GM18505 (cell line): ENCODE results near the gene SPART.

ENCODE experiments used
- ATAC-seq: cut with Tn5 transposase; IDR thresholded peaks from one replicate; pipeline ENCODE4 v1.9.1; 2021; ENCODE audit not compliant: unreplicated experiment
- POLR2A ChIP-seq: IDR thresholded peaks from 4 replicates; pipeline ENCODE4 v1.6.1; 2011; ENCODE audit warnings: borderline replicate concordance; ENCODE audit not compliant: insufficient read depth, insufficient read length; ENCODE audit errors: extremely low read depth

The SPART gene

GRCh38 chr13:36282821-36283432 is 63.3 kb downstream of the SPART start:
- no peak for ATAC-seq

GRCh38 chr13:36275190-36276002 is 70.8 kb downstream of the SPART start:
- TF ChIP-seq POLR2A: no peak
- no peak for ATAC-seq

More at GRCh38 chr13:36282821-36283432, 63.3 kb downstream of the SPART start:
- no peak for TF ChIP-seq POLR2A

- no peak for ATAC-seq
- TF ChIP-seq POLR2A: no peak
Measured at GRCh38 chr13:36273431-36273830, 72.8 kb downstream of the SPART start.

- ATAC-seq: no peak
- no peak for TF ChIP-seq POLR2A
Measured at GRCh38 chr13:36261976-36262375, 84.2 kb downstream of the SPART start.

GRCh38 chr13:36261011-36261410 is 85.2 kb downstream of the SPART start:
- ATAC-seq: no peak
- no peak for TF ChIP-seq POLR2A

- no peak for TF ChIP-seq POLR2A
- ATAC-seq: no peak
Measured at GRCh38 chr13:36259361-36260137, 86.6 kb downstream of the SPART start.

- ATAC-seq: no peak
- TF ChIP-seq POLR2A: no peak
Measured at GRCh38 chr13:36258831-36259230, 87.4 kb downstream of the SPART start.
